Left ventricle myocardium inferior (tissue), 1 donor: Measurements from ENCODE around the gene GRWD1. TPM values are rescaled to one million over a fixed set of nuclear protein-coding genes. Genes with fewer than 3 reads are reported as not detected.

Experiments
- DNase-seq: peaks from one replicate; pipeline ENCODE4 v3.0.0-alpha.2; 2020
- H3K27ac ChIP-seq: fragments of 200-600 bp; replicated peaks from 2 replicates; pipeline ENCODE4 v1.8.0; 2021
- H3K27me3 ChIP-seq: fragments of 200-600 bp; 2 replicates; pipeline ENCODE4 v1.8.0; 2021; ENCODE audit warnings: low read depth
- H3K36me3 ChIP-seq: fragments of 200-600 bp; 2 replicates; pipeline ENCODE4 v1.8.0; 2021
- H3K4me1 ChIP-seq: fragments of 200-600 bp; 2 replicates; pipeline ENCODE4 v1.8.0; 2021
- H3K4me3 ChIP-seq: fragments of 200-600 bp; 2 replicates; pipeline ENCODE4 v1.8.0; 2021; ENCODE audit warnings: mild to moderate bottlenecking, moderate library complexity
- H3K9me3 ChIP-seq: fragments of 200-600 bp; replicated peaks from 2 replicates; pipeline ENCODE4 v1.8.0; 2021
- intact Hi-C: fragments of 100-400 bp; cut with micrococcal nuclease; formaldehyde crosslinking; loops from one replicate; pipeline ENCODE4 v1.11.0; 2022
- total RNA-seq: library from RNA; stranded (reverse); fragmentation: NEBNext Ultra II Directional; extraction: Animal tissue kit (Norgen Biotek cat#: 25700); gene quantifications from one replicate; pipeline ENCODE4 v1.2.1, GENCODE V29; 2021
- TF ChIP-seq, protein P1 (sequence below): fragments of 200-600 bp; IDR thresholded peaks from 2 replicates; pipeline ENCODE4 v1.8.0; 2021; ENCODE audit warnings: antibody characterized with exemption, mild to moderate bottlenecking, borderline replicate concordance
- donor health status: DM: no; HTN: yes; CAD: no; lungs with severe emphysema.

The GRWD1 gene
- total RNA-seq, 1 donor from 2014 or later = 17.0 TPM

DNA sequence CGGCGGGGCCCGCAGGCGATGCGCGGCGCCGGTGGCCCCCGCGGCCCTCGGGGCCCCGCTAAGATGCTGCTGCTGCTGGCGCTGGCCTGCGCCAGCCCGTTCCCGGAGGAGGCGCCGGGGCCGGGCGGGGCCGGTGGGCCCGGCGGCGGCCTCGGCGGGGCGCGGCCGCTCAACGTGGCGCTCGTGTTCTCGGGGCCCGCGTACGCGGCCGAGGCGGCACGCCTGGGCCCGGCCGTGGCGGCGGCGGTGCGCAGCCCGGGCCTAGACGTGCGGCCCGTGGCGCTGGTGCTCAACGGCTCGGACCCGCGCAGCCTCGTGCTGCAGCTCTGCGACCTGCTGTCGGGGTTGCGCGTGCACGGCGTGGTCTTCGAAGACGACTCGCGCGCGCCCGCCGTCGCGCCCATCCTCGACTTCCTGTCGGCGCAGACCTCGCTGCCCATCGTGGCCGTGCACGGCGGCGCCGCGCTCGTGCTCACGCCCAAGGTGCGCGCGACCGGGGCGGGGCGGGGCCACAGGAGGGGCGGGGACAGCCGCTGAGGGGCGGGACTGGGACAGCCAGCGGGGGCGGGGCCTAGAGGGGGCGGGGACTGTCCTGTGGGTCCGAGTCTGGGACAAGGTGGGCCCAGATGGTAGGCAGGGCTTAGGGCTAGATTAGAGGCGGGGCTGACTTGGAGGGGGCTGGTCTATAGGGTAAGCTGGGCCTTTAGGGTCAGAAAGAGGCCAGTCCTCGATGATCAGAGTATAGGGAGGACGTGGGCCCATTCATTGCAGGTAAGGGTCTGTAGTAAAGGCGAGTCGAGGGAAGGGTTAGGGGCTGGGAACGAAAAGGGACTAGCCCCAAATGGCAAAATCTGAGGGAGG lies 47.2 kb upstream of the GRWD1 start:
- no peaks in the 10 kb centered on the region for H3K36me3 ChIP-seq
- H3K27me3 ChIP-seq = peaks cover 46% of the 10 kb centered on the region
- H3K4me3 ChIP-seq = peak overlapping the region; percentile 57
- TF ChIP-seq, protein P1, sequence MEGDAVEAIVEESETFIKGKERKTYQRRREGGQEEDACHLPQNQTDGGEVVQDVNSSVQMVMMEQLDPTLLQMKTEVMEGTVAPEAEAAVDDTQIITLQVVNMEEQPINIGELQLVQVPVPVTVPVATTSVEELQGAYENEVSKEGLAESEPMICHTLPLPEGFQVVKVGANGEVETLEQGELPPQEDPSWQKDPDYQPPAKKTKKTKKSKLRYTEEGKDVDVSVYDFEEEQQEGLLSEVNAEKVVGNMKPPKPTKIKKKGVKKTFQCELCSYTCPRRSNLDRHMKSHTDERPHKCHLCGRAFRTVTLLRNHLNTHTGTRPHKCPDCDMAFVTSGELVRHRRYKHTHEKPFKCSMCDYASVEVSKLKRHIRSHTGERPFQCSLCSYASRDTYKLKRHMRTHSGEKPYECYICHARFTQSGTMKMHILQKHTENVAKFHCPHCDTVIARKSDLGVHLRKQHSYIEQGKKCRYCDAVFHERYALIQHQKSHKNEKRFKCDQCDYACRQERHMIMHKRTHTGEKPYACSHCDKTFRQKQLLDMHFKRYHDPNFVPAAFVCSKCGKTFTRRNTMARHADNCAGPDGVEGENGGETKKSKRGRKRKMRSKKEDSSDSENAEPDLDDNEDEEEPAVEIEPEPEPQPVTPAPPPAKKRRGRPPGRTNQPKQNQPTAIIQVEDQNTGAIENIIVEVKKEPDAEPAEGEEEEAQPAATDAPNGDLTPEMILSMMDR = no peak
- peak overlapping the region; percentile 58 for H3K27ac ChIP-seq
- no peaks in the 10 kb centered on the region for H3K9me3 ChIP-seq
- peaks cover 28% of the 10 kb centered on the region for H3K4me1 ChIP-seq
- peak; percentile 80 for DNase-seq
- intact Hi-C loops = no loop called here

- TF ChIP-seq, protein P1 = no peak
- Histone ChIP-seq H3K4me1 (peaks cover 16% of the 10 kb centered on the region), H3K4me3 (peak overlapping the region; percentile 39), H3K27me3 (peaks cover 30% of the 10 kb centered on the region), H3K27ac (peak overlapping the region; percentile 58), H3K36me3 (no peaks in the 10 kb centered on the region), H3K9me3 (no peaks in the 10 kb centered on the region)
- intact Hi-C loops = no loop called here
- DNase-seq = peak; percentile 53
Measured at GRCh38 chr19:48400018-48400742, 45.6 kb upstream of the GRWD1 start.

DNA sequence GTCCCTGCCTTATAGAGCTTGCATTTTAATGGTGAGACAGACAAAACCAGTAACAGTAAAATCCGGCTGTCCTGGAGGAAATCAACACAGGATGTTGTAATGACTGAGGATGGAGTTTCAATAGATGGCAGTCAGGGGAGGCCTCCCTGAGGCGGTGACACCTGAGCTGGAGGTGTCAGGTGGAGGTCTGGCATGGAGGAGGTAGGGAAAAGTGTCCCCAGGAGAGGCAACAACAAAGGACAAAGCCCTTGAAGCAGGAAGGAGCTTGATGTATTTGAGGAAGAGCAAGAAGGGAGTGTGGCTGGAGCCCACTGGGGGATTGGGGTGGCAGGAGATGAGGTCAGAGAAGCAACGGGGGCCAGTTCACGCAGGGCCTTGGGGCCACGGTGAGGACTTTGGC lies 44.5 kb upstream of the GRWD1 start:
- H3K27me3 ChIP-seq = peaks cover 27% of the 10 kb centered on the region
- TF ChIP-seq, protein P1 = no peak
- H3K4me1 ChIP-seq = peaks cover 16% of the 10 kb centered on the region
- H3K36me3 ChIP-seq = no peaks in the 10 kb centered on the region
- H3K4me3 ChIP-seq = no peak overlapping the region
- intact Hi-C loops = no loop called here
- H3K27ac ChIP-seq = no peak overlapping the region
- no peaks in the 10 kb centered on the region for H3K9me3 ChIP-seq
- DNase-seq = no peak

DNA sequence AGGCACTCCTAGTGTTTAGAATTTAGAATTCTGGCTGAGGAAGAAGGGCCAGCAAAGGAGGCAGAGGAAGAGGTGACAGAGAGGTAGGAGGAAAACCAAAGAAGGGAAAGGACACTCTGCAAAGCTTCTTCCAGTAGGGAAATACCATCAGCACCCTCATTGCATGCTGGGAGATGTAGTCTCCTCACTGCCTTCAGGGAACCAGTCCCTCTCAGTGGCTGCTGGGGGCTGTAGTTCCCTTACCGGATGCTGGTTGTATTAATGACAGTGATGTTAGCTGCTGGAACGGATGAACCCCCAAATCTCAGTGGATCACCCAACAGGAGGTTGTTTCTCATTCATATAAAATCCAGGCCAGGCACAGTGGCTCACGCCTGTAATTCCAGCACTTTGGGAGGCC lies 42.2 kb upstream of the GRWD1 start:
- H3K9me3 ChIP-seq = no peaks in the 10 kb centered on the region
- no peak overlapping the region for H3K27ac ChIP-seq
- TF ChIP-seq, protein P1 = no peak
- peaks cover 24% of the 10 kb centered on the region for H3K27me3 ChIP-seq
- intact Hi-C loops = no loop called here
- no peak overlapping the region for H3K4me3 ChIP-seq
- no peaks in the 10 kb centered on the region for H3K36me3 ChIP-seq
- peaks cover 4% of the 10 kb centered on the region for H3K4me1 ChIP-seq
- DNase-seq = no peak

GRCh38 chr19:48405010-48405659 lies 40.6 kb upstream of the GRWD1 start:
- H3K4me1 ChIP-seq = peaks cover 3% of the 10 kb centered on the region
- TF ChIP-seq, protein P1 = no peak
- DNase-seq = no peak
- peaks cover 32% of the 10 kb centered on the region for H3K27me3 ChIP-seq
- intact Hi-C loops = no loop called here
- no peak overlapping the region for H3K4me3 ChIP-seq
- no peaks in the 10 kb centered on the region for H3K36me3 ChIP-seq
- no peaks in the 10 kb centered on the region for H3K9me3 ChIP-seq
- no peak overlapping the region for H3K27ac ChIP-seq
